SH-SY5Y (cell line): ENCODE data around the gene FUT7.

Experiments used
- GATA2 ChIP-seq: IDR thresholded peaks from 2 replicates; pipeline ENCODE4 v1.6.1; 2011; ENCODE audit warnings: mild to moderate bottlenecking, low read depth, low read length
- GATA3 ChIP-seq: IDR thresholded peaks from 2 replicates; pipeline ENCODE4 v1.6.1; 2011; ENCODE audit warnings: low read depth, mild to moderate bottlenecking, low read length, moderate library complexity

DNA sequence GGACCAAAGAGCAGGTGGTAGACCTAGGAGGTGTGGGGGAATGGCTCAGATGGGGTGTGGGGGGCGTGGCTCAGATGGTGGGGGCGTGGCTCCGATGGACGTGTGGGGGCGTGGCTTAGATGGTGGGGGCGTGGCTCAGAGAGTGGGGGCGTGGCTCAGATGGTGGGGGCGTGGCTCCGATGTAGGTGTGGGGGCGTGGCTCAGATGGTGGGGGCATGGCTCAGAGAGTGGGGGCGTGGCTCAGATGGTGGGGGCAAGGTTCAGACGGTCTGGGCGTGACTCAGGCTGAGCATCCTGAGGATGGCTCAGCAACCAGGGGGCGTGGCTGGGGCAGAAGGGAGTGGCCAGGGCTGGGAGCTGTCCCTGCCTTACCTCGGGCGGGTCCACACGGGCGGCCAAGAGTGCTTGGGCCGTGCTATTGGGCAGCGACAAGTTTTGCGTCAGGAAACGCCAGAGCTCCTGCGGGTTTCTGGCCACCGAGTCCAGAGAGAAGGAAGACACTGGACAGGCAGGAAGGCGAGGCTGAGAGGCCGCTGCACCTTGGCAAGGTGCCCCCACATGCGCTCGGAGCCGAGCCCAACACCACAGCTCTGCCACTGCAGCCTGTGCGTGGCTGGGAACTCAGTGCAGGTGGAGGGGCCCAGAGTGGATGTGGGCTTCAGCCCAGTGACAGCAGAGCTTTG, 9.8 kb downstream of the FUT7 start:
- TF ChIP-seq GATA2, result no peak
- TF ChIP-seq GATA3, result no peak
